Parathyroid adenoma (tissue), 2 donors: ENCODE data around the gene DNAJB8.

Source experiments
- H2AFZ ChIP-seq: fragments of 300-600 bp; sonication (generic); one replicate; pipeline ENCODE4 v1.7.0; 2017; ENCODE audit warnings: antibody characterized with exemption, mild to moderate bottlenecking
- H3K27ac ChIP-seq: fragments of 300-600 bp; sonication (generic); one replicate; pipeline ENCODE4 v1.7.0; 2017
- H3K27me3 ChIP-seq: fragments of 300-600 bp; sonication (generic); one replicate; pipeline ENCODE4 v1.7.0; 2017; ENCODE audit warnings: low read length; ENCODE audit not compliant: control insufficient read depth, insufficient read depth
- H3K36me3 ChIP-seq: fragments of 300-600 bp; sonication (generic); one replicate; pipeline ENCODE4 v1.7.0; 2017; ENCODE audit warnings: low read length; ENCODE audit not compliant: control insufficient read depth, insufficient read depth
- H3K4me1 ChIP-seq: fragments of 300-600 bp; sonication (generic); one replicate; pipeline ENCODE4 v1.7.0; 2017; ENCODE audit warnings: control low read depth
- H3K4me2 ChIP-seq: fragments of 300-600 bp; sonication (generic); one replicate; pipeline ENCODE4 v1.7.0; 2017; ENCODE audit warnings: low read length
- H3K4me3 ChIP-seq: fragments of 300-600 bp; sonication (generic); one replicate; pipeline ENCODE4 v1.7.0; 2017; ENCODE audit warnings: low read depth, low read length
- H3K79me2 ChIP-seq: fragments of 300-600 bp; sonication (generic); one replicate; pipeline ENCODE4 v1.7.0; 2017; ENCODE audit warnings: control low read depth
- H3K9ac ChIP-seq: fragments of 300-600 bp; sonication (generic); one replicate; pipeline ENCODE4 v1.7.0; 2017; ENCODE audit warnings: mild to moderate bottlenecking
- H3K9me3 ChIP-seq: fragments of 300-600 bp; sonication (generic); one replicate; pipeline ENCODE4 v1.7.0; 2017; ENCODE audit warnings: low read length; ENCODE audit not compliant: control insufficient read depth
- TF ChIP-seq, protein P1 (sequence below): fragments of 300-600 bp; sonication (generic); IDR thresholded peaks from one replicate; pipeline ENCODE4 v1.7.0; 2017; ENCODE audit warnings: antibody characterized with exemption, mild to moderate bottlenecking
- donor health status: primary hyperparathyroidism.

The DNAJB8 gene

DNA sequence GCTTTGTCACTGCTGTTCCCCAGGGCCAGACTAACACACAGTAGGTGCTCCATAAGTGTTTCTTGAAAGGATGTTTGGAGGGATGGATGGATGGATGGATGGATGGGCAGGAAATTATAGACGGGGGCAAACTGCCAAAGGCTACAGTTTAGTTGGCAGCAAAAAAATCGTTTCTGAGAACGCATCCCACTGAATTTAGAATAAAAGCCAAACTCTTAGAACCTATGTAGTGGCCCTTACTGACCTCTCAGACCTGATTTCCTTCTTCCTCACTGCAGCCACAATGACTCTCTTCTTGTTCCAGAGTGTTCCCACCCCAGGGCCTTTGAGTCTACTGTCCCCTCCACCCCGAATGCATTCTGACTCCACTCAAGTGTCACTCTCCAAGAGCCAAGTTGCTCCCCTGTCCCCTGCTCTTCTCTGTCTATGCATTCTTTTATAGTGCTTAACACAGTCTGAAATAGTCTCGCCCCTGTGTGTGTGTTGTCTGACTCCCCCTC, 31.5 kb upstream of the DNAJB8 start:
- Histone ChIP-seq H2AFZ (no peak overlapping the region), H3K36me3 (no peaks in the 10 kb centered on the region), H3K27me3 (no peaks in the 10 kb centered on the region), H3K27ac (no peak overlapping the region), H3K4me2 (no peak overlapping the region), H3K79me2 (no peaks in the 10 kb centered on the region), H3K4me3 (no peak overlapping the region), H3K9me3 (no peaks in the 10 kb centered on the region), H3K9ac (no peak overlapping the region), H3K4me1 (peaks cover 10% of the 10 kb centered on the region)
- TF ChIP-seq, protein P1, sequence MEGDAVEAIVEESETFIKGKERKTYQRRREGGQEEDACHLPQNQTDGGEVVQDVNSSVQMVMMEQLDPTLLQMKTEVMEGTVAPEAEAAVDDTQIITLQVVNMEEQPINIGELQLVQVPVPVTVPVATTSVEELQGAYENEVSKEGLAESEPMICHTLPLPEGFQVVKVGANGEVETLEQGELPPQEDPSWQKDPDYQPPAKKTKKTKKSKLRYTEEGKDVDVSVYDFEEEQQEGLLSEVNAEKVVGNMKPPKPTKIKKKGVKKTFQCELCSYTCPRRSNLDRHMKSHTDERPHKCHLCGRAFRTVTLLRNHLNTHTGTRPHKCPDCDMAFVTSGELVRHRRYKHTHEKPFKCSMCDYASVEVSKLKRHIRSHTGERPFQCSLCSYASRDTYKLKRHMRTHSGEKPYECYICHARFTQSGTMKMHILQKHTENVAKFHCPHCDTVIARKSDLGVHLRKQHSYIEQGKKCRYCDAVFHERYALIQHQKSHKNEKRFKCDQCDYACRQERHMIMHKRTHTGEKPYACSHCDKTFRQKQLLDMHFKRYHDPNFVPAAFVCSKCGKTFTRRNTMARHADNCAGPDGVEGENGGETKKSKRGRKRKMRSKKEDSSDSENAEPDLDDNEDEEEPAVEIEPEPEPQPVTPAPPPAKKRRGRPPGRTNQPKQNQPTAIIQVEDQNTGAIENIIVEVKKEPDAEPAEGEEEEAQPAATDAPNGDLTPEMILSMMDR: no peak

DNA sequence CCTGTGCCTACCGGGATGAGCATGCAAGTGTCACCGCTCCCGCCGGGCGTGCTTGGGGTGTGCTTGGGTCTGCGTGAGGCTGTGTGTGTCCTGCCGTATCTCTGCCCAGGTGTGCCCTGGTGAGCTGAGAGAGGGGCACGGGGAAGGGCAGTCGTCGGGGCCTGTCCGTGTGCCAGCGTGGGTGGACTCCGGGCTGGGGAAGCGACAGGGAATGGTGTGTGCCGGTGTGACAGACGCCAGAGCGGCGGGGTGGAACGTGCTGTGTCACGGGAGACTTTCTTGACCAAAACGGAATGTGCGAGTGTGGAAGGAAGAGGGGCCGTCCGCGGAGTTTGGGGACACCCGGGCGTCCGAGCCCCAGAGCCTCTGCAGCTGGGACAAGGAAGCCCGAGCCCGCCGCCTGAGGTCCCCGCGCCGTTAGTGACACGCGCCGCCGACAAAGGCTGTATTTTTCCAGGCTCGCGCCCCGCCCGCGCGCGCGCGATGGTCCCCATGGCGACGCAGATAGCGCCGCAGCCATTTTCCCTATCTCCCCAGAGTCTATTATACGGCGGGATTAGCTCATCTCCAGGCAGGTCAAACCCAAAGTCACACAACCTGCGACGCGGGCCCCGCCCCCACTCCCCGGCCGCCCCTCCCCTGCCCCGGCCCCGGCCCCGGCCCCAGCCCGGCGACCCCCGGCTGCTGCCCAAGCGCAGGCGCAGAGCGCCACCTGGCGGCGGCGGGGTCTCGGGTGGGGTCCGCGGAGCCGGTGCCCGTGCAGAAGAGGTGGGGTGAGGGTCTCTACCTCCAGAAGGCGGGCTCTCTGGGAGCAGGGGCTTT, 30.8 kb upstream of the DNAJB8 start:
- Histone ChIP-seq H3K4me1 (peaks cover 10% of the 10 kb centered on the region), H3K4me2 (peak overlapping the region; percentile 74), H3K27ac (no peak overlapping the region), H3K27me3 (no peaks in the 10 kb centered on the region), H3K9me3 (no peaks in the 10 kb centered on the region), H3K9ac (no peak overlapping the region), H3K4me3 (peak overlapping the region; percentile 49), H3K79me2 (no peaks in the 10 kb centered on the region), H2AFZ (peak overlapping the region; percentile 82), H3K36me3 (no peaks in the 10 kb centered on the region)
- TF ChIP-seq, protein P1: peak; percentile 61

DNA sequence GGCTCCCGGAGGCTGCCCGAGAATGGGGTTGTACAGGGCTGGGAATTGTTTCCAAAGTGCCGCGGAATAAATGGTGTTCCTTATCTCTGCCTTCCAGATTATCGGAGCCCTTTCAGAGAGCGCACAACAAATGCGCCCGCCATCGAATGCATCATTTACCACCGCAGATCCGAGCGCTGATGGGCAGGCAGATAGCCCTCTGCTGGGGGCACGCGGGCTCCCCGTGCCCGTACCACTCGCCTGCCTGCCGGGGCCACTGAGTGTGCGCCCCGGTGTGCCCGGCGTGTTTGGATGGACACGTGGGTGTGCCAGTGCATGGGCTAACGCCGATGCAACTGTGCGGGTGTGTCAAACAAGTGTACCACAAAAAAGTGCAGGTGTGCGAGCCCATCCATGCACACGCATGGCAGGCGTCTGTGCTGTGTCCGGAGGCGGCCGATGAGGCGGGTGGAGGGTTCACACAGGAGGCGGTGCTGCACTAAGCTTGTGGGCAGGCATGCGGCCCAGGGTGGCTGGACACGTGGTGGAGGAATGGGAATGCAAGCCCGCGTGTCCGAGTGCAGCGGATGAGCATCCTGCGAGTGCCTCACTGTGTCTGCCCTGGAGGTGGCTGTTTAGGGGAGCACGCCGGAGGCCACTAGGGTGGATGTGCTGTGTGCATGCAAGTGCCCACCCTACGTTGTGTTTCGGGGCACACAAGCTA, 30.1 kb upstream of the DNAJB8 start:
- peak overlapping the region; percentile 82 for H2AFZ ChIP-seq
- TF ChIP-seq, protein P1: no peak
- H3K9me3 ChIP-seq: no peaks in the 10 kb centered on the region
- H3K9ac ChIP-seq: no peak overlapping the region
- H3K27ac ChIP-seq: no peak overlapping the region
- peak overlapping the region; percentile 74 for H3K4me2 ChIP-seq
- H3K79me2 ChIP-seq: no peaks in the 10 kb centered on the region
- H3K27me3 ChIP-seq: no peaks in the 10 kb centered on the region
- no peaks in the 10 kb centered on the region for H3K36me3 ChIP-seq
- H3K4me3 ChIP-seq: peak overlapping the region; percentile 49
- H3K4me1 ChIP-seq: peaks cover 10% of the 10 kb centered on the region

DNA sequence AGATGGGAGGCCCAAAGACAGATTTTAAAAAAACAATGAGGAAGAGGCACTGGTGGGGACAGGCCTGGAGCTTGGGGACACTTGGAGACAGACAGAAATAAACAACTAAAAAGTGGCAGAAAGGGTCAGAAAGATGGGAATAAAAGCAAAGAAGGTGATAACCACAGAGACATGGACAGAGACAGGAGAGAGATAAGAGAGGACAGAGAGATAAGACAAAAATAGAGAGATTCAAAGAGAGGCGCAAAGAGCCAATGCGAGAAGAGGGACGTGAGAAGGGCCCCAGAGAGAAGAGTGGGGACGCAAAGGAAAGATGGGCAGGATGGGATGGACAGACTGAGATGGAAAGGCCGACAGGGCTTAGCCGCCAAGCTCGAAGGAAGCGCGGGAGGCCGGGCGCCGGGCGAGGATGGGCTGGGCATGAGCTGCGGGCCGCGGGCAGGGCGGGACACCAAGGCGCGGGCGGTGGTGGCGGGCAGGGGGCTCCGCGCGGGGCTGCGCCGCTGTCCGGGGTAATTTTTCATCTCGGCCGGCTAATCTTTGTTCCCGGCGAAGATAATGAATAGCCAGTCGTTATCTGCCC, 29.4 kb upstream of the DNAJB8 start:
- no peaks in the 10 kb centered on the region for H3K79me2 ChIP-seq
- H3K9me3 ChIP-seq: no peaks in the 10 kb centered on the region
- H3K4me3 ChIP-seq: peak overlapping the region; percentile 49
- peaks cover 10% of the 10 kb centered on the region for H3K4me1 ChIP-seq
- H3K27ac ChIP-seq: no peak overlapping the region
- no peak overlapping the region for H3K9ac ChIP-seq
- TF ChIP-seq, protein P1: no peak
- H3K4me2 ChIP-seq: peak overlapping the region; percentile 74
- H3K36me3 ChIP-seq: no peaks in the 10 kb centered on the region
- no peak overlapping the region for H2AFZ ChIP-seq
- no peaks in the 10 kb centered on the region for H3K27me3 ChIP-seq
